ENCODE data around the gene C1D.

C1D gene

GRCh38 chr2:67993329-67993728 lies 69.5 kb downstream of the C1D start:
- no peak overlapping the region for H3K27ac ChIP-seq
- H3K79me2 ChIP-seq (ENCODE audit: insufficient read depth, low read depth), result no peaks in the 10 kb centered on the region
- H3K27me3 ChIP-seq (ENCODE audit: insufficient read depth, low read depth), result no peaks in the 10 kb centered on the region
- H3K4me1 ChIP-seq (ENCODE audit: low read depth, poor library complexity, severe bottlenecking), result no peaks in the 10 kb centered on the region
- no peaks in the 10 kb centered on the region for H3K36me3 ChIP-seq (ENCODE audit: insufficient read depth)
- no peak overlapping the region for H3K4me2 ChIP-seq
- no peak overlapping the region for H3K4me3 ChIP-seq (IDR thresholded peaks at IDR 0.05; ENCODE audit: insufficient read depth, low read depth, low read length)
- no peak overlapping the region for H3K9ac ChIP-seq
- no peak overlapping the region for H2AFZ ChIP-seq (ENCODE audit: low read depth)
- TF ChIP-seq CTCF (conservative IDR thresholded peaks at IDR 0.05; ENCODE audit: low read depth, low read length), result no peak
- H4K20me1 ChIP-seq (ENCODE audit: insufficient read depth), result no peaks in the 10 kb centered on the region

GRCh38 chr2:67991456-67991855 lies 71.3 kb downstream of the C1D start:
- Histone ChIP-seq H3K4me3 (IDR thresholded peaks at IDR 0.05; ENCODE audit: insufficient read depth, low read depth, low read length) (no peak overlapping the region), H3K4me1 (ENCODE audit: low read depth, poor library complexity, severe bottlenecking) (no peaks in the 10 kb centered on the region), H3K79me2 (ENCODE audit: insufficient read depth, low read depth) (no peaks in the 10 kb centered on the region), H3K27me3 (ENCODE audit: insufficient read depth, low read depth) (no peaks in the 10 kb centered on the region), H2AFZ (ENCODE audit: low read depth) (no peak overlapping the region), H4K20me1 (ENCODE audit: insufficient read depth) (no peaks in the 10 kb centered on the region), H3K4me2 (no peak overlapping the region), H3K9ac (no peak overlapping the region), H3K27ac (no peak overlapping the region), H3K36me3 (ENCODE audit: insufficient read depth) (no peaks in the 10 kb centered on the region)
- TF ChIP-seq CTCF (conservative IDR thresholded peaks at IDR 0.05; ENCODE audit: low read depth, low read length), result no peak

All from KMS-11 (cell line).